ENCODE data around the gene NHLRC3. TPM values are rescaled to one million over a fixed set of nuclear protein-coding genes. Genes with fewer than 3 reads are reported as not detected.

The NHLRC3 gene, protein sequence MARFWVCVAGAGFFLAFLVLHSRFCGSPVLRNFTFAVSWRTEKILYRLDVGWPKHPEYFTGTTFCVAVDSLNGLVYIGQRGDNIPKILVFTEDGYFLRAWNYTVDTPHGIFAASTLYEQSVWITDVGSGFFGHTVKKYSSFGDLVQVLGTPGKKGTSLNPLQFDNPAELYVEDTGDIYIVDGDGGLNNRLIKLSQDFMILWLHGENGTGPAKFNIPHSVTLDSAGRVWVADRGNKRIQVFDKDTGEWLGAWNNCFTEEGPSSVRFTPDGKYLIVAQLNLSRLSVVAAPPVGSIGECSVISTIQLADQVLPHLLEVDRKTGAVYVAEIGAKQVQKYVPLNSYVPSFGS
- 10 to 100 TPM; 32.1 to 62.6 (median 43.6) TPM for total RNA-seq

DNA sequence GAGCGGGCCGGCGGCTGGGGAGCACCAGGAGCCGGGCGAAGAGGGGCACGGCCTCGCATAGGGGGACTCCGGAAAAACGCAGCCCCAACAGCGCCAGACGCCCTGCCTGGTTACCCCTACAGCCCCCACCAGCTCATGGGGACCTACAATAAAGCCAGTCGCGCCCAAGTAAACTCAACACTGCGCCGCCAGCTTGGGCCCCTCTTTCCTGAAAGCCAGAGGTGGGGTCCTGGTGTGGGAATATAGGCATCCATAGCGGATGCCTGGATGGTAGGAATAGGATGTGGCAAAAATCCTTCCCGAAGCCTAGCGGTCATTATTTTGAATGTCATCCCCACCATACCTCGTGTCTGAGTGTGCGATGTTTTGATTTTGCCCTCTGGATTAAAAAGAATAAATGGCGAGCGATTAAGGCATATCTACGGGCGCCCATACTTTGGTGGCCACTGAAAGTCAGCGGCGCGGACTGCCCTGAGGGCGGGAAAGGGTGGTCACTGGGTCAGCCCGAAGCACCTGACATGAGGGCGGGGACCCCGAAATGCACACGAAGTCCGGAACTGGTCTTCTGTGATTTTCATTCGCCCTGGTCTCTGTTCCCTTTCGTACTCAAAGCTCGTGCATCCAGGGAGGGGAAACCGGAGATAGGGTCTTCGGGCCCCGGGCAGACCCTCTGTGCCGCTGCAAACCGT, at the start of gene NHLRC3, which contains the start of gene PROSER1:
TSS of gene NHLRC3 (plus strand) at position 577 of the 689 bp plus-strand sequence. CDS start 184 bp downstream, outside the sequence.
TSS of gene PROSER1 (minus strand) at position 210 of the 689 bp plus-strand sequence. CDS start 847 bp downstream, outside the sequence.
- TF ChIP-seq, protein P1, sequence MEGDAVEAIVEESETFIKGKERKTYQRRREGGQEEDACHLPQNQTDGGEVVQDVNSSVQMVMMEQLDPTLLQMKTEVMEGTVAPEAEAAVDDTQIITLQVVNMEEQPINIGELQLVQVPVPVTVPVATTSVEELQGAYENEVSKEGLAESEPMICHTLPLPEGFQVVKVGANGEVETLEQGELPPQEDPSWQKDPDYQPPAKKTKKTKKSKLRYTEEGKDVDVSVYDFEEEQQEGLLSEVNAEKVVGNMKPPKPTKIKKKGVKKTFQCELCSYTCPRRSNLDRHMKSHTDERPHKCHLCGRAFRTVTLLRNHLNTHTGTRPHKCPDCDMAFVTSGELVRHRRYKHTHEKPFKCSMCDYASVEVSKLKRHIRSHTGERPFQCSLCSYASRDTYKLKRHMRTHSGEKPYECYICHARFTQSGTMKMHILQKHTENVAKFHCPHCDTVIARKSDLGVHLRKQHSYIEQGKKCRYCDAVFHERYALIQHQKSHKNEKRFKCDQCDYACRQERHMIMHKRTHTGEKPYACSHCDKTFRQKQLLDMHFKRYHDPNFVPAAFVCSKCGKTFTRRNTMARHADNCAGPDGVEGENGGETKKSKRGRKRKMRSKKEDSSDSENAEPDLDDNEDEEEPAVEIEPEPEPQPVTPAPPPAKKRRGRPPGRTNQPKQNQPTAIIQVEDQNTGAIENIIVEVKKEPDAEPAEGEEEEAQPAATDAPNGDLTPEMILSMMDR (IDR thresholded peaks at IDR 0.05; ENCODE audit: low read depth) = no peak

DNA sequence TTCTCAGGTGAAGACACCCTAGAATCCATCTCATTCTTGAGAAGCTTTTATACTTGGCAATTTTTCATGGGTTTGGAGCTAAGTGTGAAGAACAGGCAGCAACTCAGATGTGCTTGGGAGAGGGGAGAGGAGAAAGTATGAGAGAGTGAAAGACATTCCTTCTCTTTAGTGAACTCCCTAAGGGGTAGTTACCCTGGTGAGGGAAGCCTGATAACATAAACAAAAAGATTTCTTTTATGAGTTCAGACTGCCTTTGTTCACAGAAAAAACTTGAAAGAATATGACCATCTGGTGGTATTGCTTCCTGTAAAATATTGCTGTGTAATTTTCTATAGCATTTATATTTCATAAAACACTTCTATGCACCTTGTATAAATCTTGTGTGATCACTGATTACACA, 47.6 kb upstream of the NHLRC3 start, which contains the start of gene STOML3:
TSS of gene STOML3 (minus strand) at position 139 of the 400 bp plus-strand sequence. CDS start at position 29, 110 bp downstream.
- TF ChIP-seq, protein P1 (IDR thresholded peaks at IDR 0.05; ENCODE audit: low read depth) = no peak

DNA sequence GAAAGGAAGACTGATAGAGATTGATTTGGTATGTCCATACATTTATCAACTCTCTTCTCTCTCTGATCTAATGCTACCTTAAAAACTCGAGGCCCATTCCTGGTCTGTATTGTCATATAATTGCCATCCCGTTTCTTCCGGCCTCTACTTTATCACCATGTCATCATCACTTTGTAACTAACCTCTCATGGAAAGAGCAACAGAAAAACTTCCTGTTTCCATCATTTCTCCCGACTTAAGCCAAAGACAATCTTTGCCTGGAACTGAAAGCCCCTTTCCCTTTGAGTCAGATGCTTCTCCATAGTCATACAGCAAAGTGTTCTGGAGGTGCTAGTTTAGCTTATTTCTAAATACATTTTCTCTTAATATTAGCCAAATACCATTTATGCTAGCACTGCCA, 44.9 kb upstream of the NHLRC3 start:
- TF ChIP-seq, protein P1 (IDR thresholded peaks at IDR 0.05; ENCODE audit: low read depth) = no peak

DNA sequence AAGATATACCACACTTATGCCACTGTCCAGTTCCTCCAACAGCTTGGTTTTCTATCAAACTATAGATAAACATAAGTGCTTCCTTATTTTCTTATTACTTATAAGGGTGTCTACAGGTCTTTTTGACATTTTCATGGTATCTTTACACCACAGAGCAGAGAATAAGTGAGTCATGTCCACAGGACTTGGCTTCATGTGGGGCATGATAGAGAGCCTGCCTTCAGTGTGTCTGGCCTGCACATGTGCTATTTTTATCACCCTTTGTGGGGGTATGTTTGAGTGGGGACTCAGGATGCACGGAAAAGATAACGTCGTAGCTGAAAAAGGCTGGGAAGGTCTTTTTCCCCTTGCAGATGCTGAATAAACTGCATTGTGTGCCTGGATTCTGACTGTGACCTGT, 39.5 kb upstream of the NHLRC3 start:
- TF ChIP-seq, protein P1 (IDR thresholded peaks at IDR 0.05; ENCODE audit: low read depth) = no peak

DNA sequence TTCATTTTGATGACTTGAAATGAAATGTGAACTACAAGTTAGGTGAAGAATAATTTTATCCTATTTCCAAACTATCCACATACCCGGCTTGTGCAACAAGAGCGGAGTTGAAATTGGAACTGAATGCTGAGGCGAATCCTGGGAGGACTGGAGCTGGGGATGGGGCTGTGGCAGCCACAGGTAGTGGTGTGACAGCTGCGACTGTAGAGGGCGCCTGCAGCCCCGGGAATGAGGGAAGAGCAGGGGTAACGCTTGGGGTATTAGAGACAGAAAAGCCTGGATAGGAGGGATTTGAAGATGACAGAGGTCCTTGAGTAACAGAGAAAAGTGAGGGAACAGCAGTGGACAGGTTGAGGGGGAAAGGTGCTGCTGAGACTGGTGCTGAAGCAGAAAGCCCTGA, 25.6 kb upstream of the NHLRC3 start:
- TF ChIP-seq, protein P1 (IDR thresholded peaks at IDR 0.05; ENCODE audit: low read depth) = no peak

DNA sequence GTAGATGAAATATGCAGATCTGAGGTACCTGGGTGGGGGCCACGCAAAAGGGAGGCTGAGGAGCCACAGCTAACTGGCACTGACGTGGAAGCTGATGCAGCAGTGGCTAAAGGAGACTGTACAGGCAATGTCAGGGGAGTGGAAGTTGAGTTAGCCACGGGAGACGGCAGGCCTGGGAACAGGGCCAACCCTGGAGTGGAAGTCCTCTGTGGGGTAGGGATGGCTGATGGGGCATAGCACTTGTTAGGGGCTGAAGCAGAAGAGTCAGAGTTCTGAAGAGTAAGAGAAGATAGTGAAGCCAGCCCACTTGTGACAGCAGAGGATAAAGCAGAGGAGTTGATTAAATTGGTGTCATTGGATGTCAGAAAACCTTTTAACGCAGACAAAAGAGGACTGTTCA, 24.8 kb upstream of the NHLRC3 start:
- TF ChIP-seq, protein P1 (IDR thresholded peaks at IDR 0.05; ENCODE audit: low read depth) = no peak

DNA sequence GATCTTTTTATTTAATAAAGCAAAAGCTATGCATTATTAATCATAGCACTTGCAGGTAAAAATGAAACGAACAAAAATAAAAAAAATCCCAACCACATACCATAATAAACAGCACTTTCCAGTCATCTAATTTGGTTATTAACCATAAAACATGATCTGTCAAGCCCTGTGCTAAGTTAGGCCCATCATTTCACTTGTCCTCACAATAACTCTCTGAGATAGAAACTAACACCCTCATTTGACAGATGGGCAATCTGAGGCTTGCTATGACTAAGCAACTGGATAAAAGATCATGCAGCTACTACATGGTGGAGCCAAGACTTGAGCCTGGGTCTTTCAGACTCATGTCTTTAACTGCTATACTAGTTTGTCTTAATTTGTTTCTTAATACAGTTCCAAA, 22.2 kb upstream of the NHLRC3 start:
- TF ChIP-seq, protein P1 (IDR thresholded peaks at IDR 0.05; ENCODE audit: low read depth) = no peak

Measured in subcutaneous adipose tissue (tissue), 4 donors.